GM23248 (cell line): Measurements from ENCODE around the gene LRCOL1. TPM values are rescaled to one million over a fixed set of nuclear protein-coding genes. Genes with fewer than 3 reads are reported as not detected.

Source experiments
- DNase-seq: peaks from one replicate; pipeline ENCODE4 v3.0.0-alpha.2; 2015
- H2AFZ ChIP-seq: fragments of 200-600 bp; sonication (generic); 2 replicates; pipeline ENCODE4 v1.6.1; 2016; ENCODE audit warnings: antibody characterized with exemption
- H3F3A ChIP-seq: fragments of 200-600 bp; sonication (generic); 2 replicates; pipeline ENCODE4 v1.6.1; 2016; ENCODE audit warnings: mild to moderate bottlenecking, antibody characterized with exemption, mixed run types; ENCODE audit not compliant: insufficient read depth
- H3K27ac ChIP-seq: fragments of 200-600 bp; sonication (generic); 2 replicates; pipeline ENCODE4 v1.5.1; 2016; ENCODE audit warnings: mild to moderate bottlenecking
- H3K27me3 ChIP-seq: fragments of 200-600 bp; sonication (generic); replicated peaks from 2 replicates; pipeline ENCODE4 v1.6.1; 2016; ENCODE audit warnings: mild to moderate bottlenecking; ENCODE audit not compliant: insufficient read depth
- H3K36me3 ChIP-seq: fragments of 200-600 bp; sonication (generic); 2 replicates; pipeline ENCODE4 v1.6.1; 2016; ENCODE audit warnings: low read depth, mild to moderate bottlenecking
- H3K4me1 ChIP-seq: fragments of 200-600 bp; sonication (generic); 2 replicates; pipeline ENCODE4 v1.6.1; 2016; ENCODE audit warnings: mild to moderate bottlenecking; ENCODE audit not compliant: insufficient read depth
- H3K4me2 ChIP-seq: fragments of 200-600 bp; sonication (generic); one replicate; pipeline ENCODE4 v1.6.1; 2016; ENCODE audit warnings: mild to moderate bottlenecking; ENCODE audit not compliant: unreplicated experiment
- H3K4me3 ChIP-seq: fragments of 200-600 bp; sonication (generic); 2 replicates; pipeline ENCODE4 v1.5.1; 2016; ENCODE audit warnings: mild to moderate bottlenecking
- H3K79me2 ChIP-seq: fragments of 200-600 bp; sonication (generic); 2 replicates; pipeline ENCODE4 v1.6.1; 2016; ENCODE audit warnings: mild to moderate bottlenecking; ENCODE audit not compliant: insufficient read depth
- H3K9ac ChIP-seq: fragments of 200-600 bp; sonication (generic); 2 replicates; pipeline ENCODE4 v1.6.1; 2016; ENCODE audit warnings: mild to moderate bottlenecking
- H3K9me2 ChIP-seq: fragments of 200-600 bp; sonication (generic); 2 replicates; pipeline ENCODE4 v1.6.1; 2016; ENCODE audit warnings: mixed run types, mild to moderate bottlenecking, moderate library complexity; ENCODE audit not compliant: insufficient read depth
- H3K9me3 ChIP-seq: fragments of 200-600 bp; sonication (generic); one replicate; pipeline ENCODE4 v1.6.1; 2017; ENCODE audit warnings: low read depth
- H4K20me1 ChIP-seq: fragments of 200-600 bp; sonication (generic); 2 replicates; pipeline ENCODE4 v1.6.0; 2016; ENCODE audit not compliant: insufficient read depth
- EZH2 ChIP-seq: fragments of 200-600 bp; sonication (generic); IDR thresholded peaks from 2 replicates; pipeline ENCODE4 v1.6.1; 2018; ENCODE audit warnings: antibody characterized with exemption, mild to moderate bottlenecking; ENCODE audit not compliant: insufficient read depth, poor library complexity, severe bottlenecking
- EZH2phosphoT487 ChIP-seq: fragments of 200-600 bp; sonication (generic); IDR thresholded peaks from 2 replicates; pipeline ENCODE4 v1.6.1; 2018; ENCODE audit warnings: antibody characterized with exemption, moderate library complexity, mild to moderate bottlenecking, low read depth; ENCODE audit not compliant: insufficient read depth
- WGBS, 2 experiments: methylation state at CpG; one replicate each; pipeline ENCODE4 v1.1.6; 2015 to 2017; ENCODE audit warnings: low lambda C conversion rate in 2 of 2, low coverage in 1 of 2; ENCODE audit errors: missing lambda C conversion rate in 2 of 2; 5-methylcytosine and 5-hydroxymethylcytosine counted together
- in situ Hi-C: fragments of 300-500 bp; cut with MboI; formaldehyde crosslinking; loops from 2 replicates; pipeline ENCODE4 v1.15.0; 2020
- polyA plus RNA-seq: library from polyadenylated mRNA; unstranded; fragments of >200 nt; fragmentation: Nextera tagmentation; extraction: Ambion mirVana; gene quantifications from 2 replicates; pipeline ENCODE4 v1.2.1, GENCODE V29; 2016
- total RNA-seq: library from RNA; depleted of rRNA; stranded (reverse); fragments of >200 nt; shearing (Covaris generic); gene quantifications from 2 replicates; pipeline ENCODE4 v1.2.3, GENCODE V29; 2014

LRCOL1 gene
- total and polyA plus RNA-seq, 2 experiments from 2014 or later = not detected

DNA sequence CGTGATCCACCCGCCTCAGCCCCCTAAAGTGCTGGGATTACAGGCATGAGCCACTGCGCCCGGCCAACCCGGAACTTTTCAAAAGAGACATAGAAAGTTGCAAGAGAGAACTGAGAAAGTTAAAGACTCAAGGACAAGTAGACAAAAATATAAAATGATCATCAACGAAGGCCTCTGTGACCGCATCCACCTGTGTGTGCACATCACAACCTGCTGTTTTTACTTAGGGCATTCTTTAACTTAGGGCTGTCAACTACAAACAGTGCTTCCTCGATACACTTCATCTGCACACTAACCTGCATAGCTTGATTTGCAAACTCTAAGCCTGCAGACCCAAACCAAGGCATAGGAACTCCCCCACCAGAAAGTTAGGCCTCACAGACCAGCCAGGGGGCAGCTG, 23.0 kb upstream of the LRCOL1 start:
- Histone ChIP-seq H3K9me2 (no peaks in the 10 kb centered on the region), H3K9me3 (no peaks in the 10 kb centered on the region), H3K4me1 (no peaks in the 10 kb centered on the region), H3K4me2 (no peak overlapping the region), H2AFZ (no peak overlapping the region), H3K4me3 (no peak overlapping the region), H3K27me3 (no peaks in the 10 kb centered on the region), H3K27ac (no peak overlapping the region), H3K79me2 (no peaks in the 10 kb centered on the region), H3K36me3 (no peaks in the 10 kb centered on the region; the same call in 1 of the 2 replicates), H3K9ac (no peak overlapping the region), H3F3A (no peaks in the 10 kb centered on the region), H4K20me1 (no peaks in the 10 kb centered on the region)
- in situ Hi-C loops = no loop called here
- DNase-seq = no peak
- WGBS, 2 experiments = 91 to 95% methylated on average over 8 of the region's 8 CpGs
- TF ChIP-seq EZH2phosphoT487 (no peak), EZH2 (no peak)

DNA sequence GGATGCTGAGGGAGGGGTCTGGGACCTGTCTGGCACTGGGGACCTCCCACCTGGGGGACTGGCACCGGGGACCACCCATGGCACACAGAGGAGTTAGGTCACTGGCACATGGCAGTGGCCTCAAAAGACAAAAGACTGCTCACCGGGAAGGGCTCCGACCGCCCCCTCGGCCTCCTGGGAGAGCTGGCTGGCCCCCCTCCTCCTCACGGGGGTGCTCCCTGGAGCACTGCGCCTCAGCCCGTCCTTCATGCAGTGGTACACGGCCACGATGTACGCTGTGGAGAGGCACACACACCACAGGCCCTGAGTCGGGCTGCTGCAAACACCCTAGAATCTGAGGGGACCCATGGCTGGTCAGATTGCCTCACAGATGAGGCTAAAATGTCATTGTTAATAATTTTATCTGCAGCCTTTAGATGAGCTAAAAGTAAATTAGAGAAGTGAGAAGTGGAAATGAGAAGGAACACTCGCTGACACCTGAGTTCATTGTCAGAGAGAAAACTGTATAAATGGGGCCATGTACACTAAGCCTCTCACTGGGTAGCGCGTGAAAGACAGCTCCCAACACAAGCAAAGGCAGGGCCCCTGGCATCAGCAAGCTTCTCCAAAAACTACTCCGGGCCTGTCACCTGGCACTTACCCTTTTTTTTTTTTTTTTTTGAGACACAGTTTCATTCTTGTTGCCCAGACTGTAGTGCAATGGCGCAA, 22.3 kb upstream of the LRCOL1 start:
- Histone ChIP-seq H3K9me2 (no peaks in the 10 kb centered on the region), H3K79me2 (no peaks in the 10 kb centered on the region), H4K20me1 (no peaks in the 10 kb centered on the region), H3F3A (no peaks in the 10 kb centered on the region), H3K27ac (no peak overlapping the region), H3K9ac (no peak overlapping the region), H3K4me2 (no peak overlapping the region), H3K9me3 (no peaks in the 10 kb centered on the region), H3K36me3 (no peaks in the 10 kb centered on the region; the same call in 1 of the 2 replicates), H3K4me1 (no peaks in the 10 kb centered on the region), H2AFZ (no peak overlapping the region), H3K27me3 (no peaks in the 10 kb centered on the region), H3K4me3 (no peak overlapping the region)
- 92 to 93% methylated on average over 14 to 16 of the region's 17 CpGs for WGBS, 2 experiments
- DNase-seq = no peak
- in situ Hi-C loops = no loop called here
- TF ChIP-seq EZH2 (no peak), EZH2phosphoT487 (no peak)

DNA sequence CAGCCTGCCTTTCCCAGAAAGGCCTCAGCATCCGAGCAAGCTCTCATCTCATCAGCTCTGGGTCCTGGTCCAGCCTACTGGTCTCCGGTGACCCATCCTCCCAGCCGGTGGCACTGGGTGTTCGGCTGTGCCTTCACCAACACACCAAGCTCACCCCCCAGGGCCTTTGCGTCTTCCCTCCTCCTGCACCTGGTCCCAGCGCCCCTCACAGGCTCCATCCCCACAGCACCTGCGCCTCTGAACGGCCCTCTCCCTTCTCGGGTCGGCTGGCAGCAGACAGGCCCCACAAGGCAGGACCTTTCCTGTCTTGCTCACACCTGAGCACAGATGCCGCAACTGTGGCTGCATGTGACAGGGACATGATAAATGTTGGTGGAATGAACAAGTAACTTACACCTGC, 21.3 kb upstream of the LRCOL1 start:
- H3K27ac ChIP-seq = no peak overlapping the region
- 93 to 99% methylated on average over 10 to 11 of the region's 11 CpGs for WGBS, 2 experiments
- H3K36me3 ChIP-seq = no peaks in the 10 kb centered on the region; the same call in 1 of the 2 replicates
- H4K20me1 ChIP-seq = no peaks in the 10 kb centered on the region
- TF ChIP-seq EZH2 = no peak
- no peak for TF ChIP-seq EZH2phosphoT487
- no peaks in the 10 kb centered on the region for H3K4me1 ChIP-seq
- no peak for DNase-seq
- no peak overlapping the region for H3K9ac ChIP-seq
- H3K4me3 ChIP-seq = no peak overlapping the region
- H3K4me2 ChIP-seq = no peak overlapping the region
- H2AFZ ChIP-seq = no peak overlapping the region
- H3K9me2 ChIP-seq = no peaks in the 10 kb centered on the region
- H3K9me3 ChIP-seq = no peaks in the 10 kb centered on the region
- in situ Hi-C loops = no loop called here
- H3F3A ChIP-seq = no peaks in the 10 kb centered on the region
- no peaks in the 10 kb centered on the region for H3K79me2 ChIP-seq
- H3K27me3 ChIP-seq = no peaks in the 10 kb centered on the region

DNA sequence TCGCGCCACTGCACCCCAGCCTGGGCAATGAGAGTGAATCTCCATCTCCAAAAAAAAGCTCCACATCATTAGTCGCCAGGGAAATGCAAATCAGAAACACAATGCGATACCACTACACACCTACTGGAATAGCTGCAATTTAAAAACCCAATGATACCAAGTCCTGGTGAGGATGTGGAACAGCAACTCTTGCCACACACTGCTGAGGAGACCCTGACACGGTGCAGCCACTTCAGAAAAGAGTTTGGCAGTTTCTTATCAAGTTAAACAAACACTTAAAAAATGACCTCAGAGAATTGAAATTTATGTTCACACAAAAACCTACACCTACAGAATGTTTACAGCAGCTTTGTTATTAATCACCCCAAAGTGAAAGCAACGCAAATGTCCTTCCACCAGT, 20.3 kb upstream of the LRCOL1 start:
- Histone ChIP-seq H4K20me1 (no peaks in the 10 kb centered on the region), H3K9me2 (no peaks in the 10 kb centered on the region), H2AFZ (no peak overlapping the region), H3K36me3 (no peaks in the 10 kb centered on the region; the same call in 1 of the 2 replicates), H3K4me1 (no peaks in the 10 kb centered on the region), H3K4me2 (no peak overlapping the region), H3K79me2 (no peaks in the 10 kb centered on the region), H3K27ac (no peak overlapping the region), H3F3A (no peaks in the 10 kb centered on the region), H3K4me3 (no peak overlapping the region), H3K9ac (no peak overlapping the region), H3K27me3 (no peaks in the 10 kb centered on the region), H3K9me3 (no peaks in the 10 kb centered on the region)
- TF ChIP-seq EZH2 (no peak), EZH2phosphoT487 (no peak)
- WGBS, 2 experiments = 98 to 99% methylated on average over 6 of the region's 6 CpGs
- DNase-seq = no peak
- in situ Hi-C loops = no loop called here
